Osteoblast (primary cell): Measurements from ENCODE around the gene LORICRIN. TPM values are rescaled to one million over a fixed set of nuclear protein-coding genes. Genes with fewer than 3 reads are reported as not detected.

Experiments
- DNase-seq: peaks from one replicate; pipeline ENCODE4 v3.0.0; 2011; ENCODE audit warnings: low spot score, mixed read lengths; ENCODE audit not compliant: insufficient read length; ENCODE audit errors: missing footprints
- H2AFZ ChIP-seq: 2 replicates; pipeline ENCODE4 v1.6.0; 2011; ENCODE audit warnings: mild to moderate bottlenecking, low read length
- H3K27ac ChIP-seq: 2 replicates; pipeline ENCODE4 v1.5.1; 2011; ENCODE audit warnings: mild to moderate bottlenecking, low read depth, low read length, moderate library complexity
- H3K27me3 ChIP-seq: 2 replicates; pipeline ENCODE4 v1.6.0; 2012; ENCODE audit warnings: mild to moderate bottlenecking, control low read depth, inconsistent platforms, low read length, moderate library complexity; ENCODE audit not compliant: insufficient read depth
- H3K36me3 ChIP-seq: 2 replicates; pipeline ENCODE4 v1.5.1; 2011; ENCODE audit warnings: mild to moderate bottlenecking, low read length, control low read depth, moderate library complexity; ENCODE audit not compliant: insufficient read depth
- H3K4me1 ChIP-seq: 2 replicates; pipeline ENCODE4 v1.5.1; 2011; ENCODE audit warnings: mild to moderate bottlenecking, low read length, control low read depth, moderate library complexity; ENCODE audit not compliant: insufficient read depth
- H3K4me2 ChIP-seq: 2 replicates; pipeline ENCODE4 v1.6.0; 2011; ENCODE audit warnings: mild to moderate bottlenecking, low read length; ENCODE audit not compliant: insufficient read depth
- H3K4me3 ChIP-seq: fragments of 200-600 bp; sonication (generic); 3 replicates; pipeline ENCODE4 v1.5.1; 2012; ENCODE audit warnings: mild to moderate bottlenecking, low read length, inconsistent platforms; ENCODE audit not compliant: insufficient read depth
- H3K79me2 ChIP-seq: 2 replicates; pipeline ENCODE4 v1.6.0; 2012; ENCODE audit warnings: mild to moderate bottlenecking, low read length, control low read depth, inconsistent platforms; ENCODE audit not compliant: insufficient read depth
- H3K9me3 ChIP-seq: 2 replicates; pipeline ENCODE4 v1.5.1; 2011; ENCODE audit warnings: low read depth, low read length, control low read depth
- H4K20me1 ChIP-seq: 2 replicates; pipeline ENCODE4 v1.6.0; 2012; ENCODE audit warnings: mild to moderate bottlenecking, low read length, control low read depth; ENCODE audit not compliant: insufficient read depth
- total RNA-seq: library from RNA; depleted of rRNA; stranded (reverse); fragments of >200 nt; gene quantifications from 2 replicates; pipeline ENCODE4 v1.2.3, GENCODE V29; 2012
- TF ChIP-seq, protein P1 (sequence below): IDR thresholded peaks from 2 replicates; pipeline ENCODE4 v1.5.1; 2011; ENCODE audit warnings: mild to moderate bottlenecking, low read depth, low read length, moderate library complexity; ENCODE audit errors: extremely low read depth

LORICRIN gene, protein sequence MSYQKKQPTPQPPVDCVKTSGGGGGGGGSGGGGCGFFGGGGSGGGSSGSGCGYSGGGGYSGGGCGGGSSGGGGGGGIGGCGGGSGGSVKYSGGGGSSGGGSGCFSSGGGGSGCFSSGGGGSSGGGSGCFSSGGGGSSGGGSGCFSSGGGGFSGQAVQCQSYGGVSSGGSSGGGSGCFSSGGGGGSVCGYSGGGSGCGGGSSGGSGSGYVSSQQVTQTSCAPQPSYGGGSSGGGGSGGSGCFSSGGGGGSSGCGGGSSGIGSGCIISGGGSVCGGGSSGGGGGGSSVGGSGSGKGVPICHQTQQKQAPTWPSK
- total RNA-seq, result not detected in 2 replicates

DNA sequence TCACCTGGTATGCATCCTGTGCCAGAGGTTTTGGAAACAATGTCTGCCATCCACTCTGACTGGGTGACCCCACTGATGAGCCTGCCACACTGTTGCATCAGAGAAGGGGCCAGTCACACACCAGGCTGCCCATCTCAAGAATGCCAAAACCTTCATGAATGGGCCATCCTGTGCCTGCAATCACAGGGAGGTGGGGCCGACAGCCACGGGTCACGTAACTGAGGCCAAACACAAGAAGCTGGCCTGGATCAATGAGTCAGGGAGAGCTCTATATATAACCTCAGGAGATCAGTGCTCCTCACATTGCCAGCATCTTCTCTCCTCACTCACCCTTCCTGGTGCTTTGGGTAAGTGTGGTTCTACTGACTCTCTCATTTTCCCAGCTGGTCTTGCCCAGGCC, at the start of gene LORICRIN:
TSS of gene LORICRIN (plus strand) at position 301 of the 400 bp plus-strand sequence. CDS start 1,263 bp downstream, outside the sequence.
- Histone ChIP-seq H3K27me3 (peaks cover 37% of the 10 kb centered on the region), H3K9me3 (no peaks in the 10 kb centered on the region), H3K79me2 (no peaks in the 10 kb centered on the region), H4K20me1 (no peaks in the 10 kb centered on the region), H2AFZ (no peak within 1 kb of the TSS), H3K4me3 (no peak within 1 kb of the TSS), H3K36me3 (no peaks in the 10 kb centered on the region), H3K4me2 (no peak within 1 kb of the TSS), H3K4me1 (peaks cover 7% of the 10 kb centered on the region), H3K27ac (no peak within 1 kb of the TSS)
- no peak for DNase-seq
- TF ChIP-seq, protein P1, sequence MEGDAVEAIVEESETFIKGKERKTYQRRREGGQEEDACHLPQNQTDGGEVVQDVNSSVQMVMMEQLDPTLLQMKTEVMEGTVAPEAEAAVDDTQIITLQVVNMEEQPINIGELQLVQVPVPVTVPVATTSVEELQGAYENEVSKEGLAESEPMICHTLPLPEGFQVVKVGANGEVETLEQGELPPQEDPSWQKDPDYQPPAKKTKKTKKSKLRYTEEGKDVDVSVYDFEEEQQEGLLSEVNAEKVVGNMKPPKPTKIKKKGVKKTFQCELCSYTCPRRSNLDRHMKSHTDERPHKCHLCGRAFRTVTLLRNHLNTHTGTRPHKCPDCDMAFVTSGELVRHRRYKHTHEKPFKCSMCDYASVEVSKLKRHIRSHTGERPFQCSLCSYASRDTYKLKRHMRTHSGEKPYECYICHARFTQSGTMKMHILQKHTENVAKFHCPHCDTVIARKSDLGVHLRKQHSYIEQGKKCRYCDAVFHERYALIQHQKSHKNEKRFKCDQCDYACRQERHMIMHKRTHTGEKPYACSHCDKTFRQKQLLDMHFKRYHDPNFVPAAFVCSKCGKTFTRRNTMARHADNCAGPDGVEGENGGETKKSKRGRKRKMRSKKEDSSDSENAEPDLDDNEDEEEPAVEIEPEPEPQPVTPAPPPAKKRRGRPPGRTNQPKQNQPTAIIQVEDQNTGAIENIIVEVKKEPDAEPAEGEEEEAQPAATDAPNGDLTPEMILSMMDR, result no peak

DNA sequence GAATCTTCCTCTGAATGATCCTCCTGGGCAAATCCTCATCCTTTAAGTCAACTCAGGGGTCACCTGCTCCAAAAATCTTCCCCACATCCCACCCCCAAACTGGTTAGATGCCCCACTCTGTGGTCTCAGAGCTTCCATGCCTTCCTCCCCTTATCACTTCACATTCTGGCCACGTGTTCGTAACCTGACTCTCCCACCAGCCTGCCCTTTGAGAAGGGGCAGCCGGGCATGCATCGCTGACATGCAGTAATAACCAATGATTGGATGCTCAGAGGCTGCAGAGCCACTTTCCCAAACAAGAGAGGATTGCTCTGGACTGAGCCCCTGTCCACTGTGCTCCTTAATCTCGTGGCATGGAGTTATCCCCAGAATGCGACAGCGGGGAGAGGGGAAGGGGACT, 49.3 kb upstream of the LORICRIN start:
- Histone ChIP-seq H3K36me3 (no peaks in the 10 kb centered on the region), H3K9me3 (no peaks in the 10 kb centered on the region), H3K4me2 (no peak overlapping the region), H3K4me3 (no peak overlapping the region), H2AFZ (no peak overlapping the region), H4K20me1 (no peaks in the 10 kb centered on the region), H3K79me2 (no peaks in the 10 kb centered on the region), H3K27me3 (no peaks in the 10 kb centered on the region), H3K27ac (no peak overlapping the region), H3K4me1 (no peaks in the 10 kb centered on the region)
- no peak for DNase-seq
- TF ChIP-seq, protein P1, result no peak

DNA sequence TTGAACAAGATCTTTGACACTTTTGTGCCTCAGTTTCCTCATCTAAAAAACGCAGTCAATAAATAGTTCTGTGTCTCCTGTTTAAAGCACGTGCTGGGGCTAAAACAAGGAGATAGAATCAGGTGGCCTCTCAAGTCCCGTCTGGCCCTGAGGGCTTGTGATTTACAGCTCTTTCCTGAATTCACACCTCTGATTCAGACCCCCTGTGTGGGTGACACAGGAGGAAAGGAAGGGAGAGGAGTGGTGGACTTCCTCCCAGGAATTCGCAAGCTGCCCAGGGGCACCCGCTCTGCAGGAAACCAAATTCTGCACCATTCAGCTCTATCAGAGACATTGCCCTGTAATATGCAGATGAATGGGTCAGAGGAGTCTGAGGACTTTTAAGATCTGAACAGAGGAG, 47.3 kb upstream of the LORICRIN start:
- no peak for DNase-seq

DNA sequence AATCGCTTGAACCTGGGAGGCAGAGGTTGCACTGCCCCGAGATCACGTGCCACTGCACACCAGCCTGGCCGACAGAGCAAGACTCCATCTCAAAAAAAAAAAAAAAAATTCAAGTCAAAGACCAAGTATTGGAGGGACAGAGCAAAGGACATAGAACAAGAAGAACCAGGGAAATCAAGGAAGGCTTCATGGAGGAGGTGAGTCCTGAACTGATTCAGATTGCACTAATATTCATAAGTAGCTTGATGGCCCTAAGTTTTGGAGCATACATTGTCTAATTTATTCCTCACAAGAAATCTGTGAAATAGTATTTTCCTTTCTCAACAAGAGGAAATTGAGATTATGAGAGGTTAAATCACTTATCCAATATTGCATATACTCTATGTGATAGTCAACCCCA, 46.0 kb upstream of the LORICRIN start:
- Histone ChIP-seq H3K36me3 (no peaks in the 10 kb centered on the region), H3K9me3 (no peaks in the 10 kb centered on the region), H2AFZ (no peak overlapping the region), H4K20me1 (no peaks in the 10 kb centered on the region), H3K4me1 (no peaks in the 10 kb centered on the region), H3K27ac (no peak overlapping the region), H3K79me2 (no peaks in the 10 kb centered on the region), H3K27me3 (no peaks in the 10 kb centered on the region), H3K4me2 (no peak overlapping the region), H3K4me3 (no peak overlapping the region)
- DNase-seq, result no peak
- TF ChIP-seq, protein P1, result no peak

More for the DNA sequence above, 47.3 kb upstream of the LORICRIN start:
- Histone ChIP-seq H3K36me3 (no peaks in the 10 kb centered on the region), H2AFZ (no peak overlapping the region), H3K4me1 (no peaks in the 10 kb centered on the region), H3K9me3 (no peaks in the 10 kb centered on the region), H3K27me3 (no peaks in the 10 kb centered on the region), H3K27ac (no peak overlapping the region), H3K79me2 (no peaks in the 10 kb centered on the region), H3K4me3 (no peak overlapping the region), H4K20me1 (no peaks in the 10 kb centered on the region), H3K4me2 (no peak overlapping the region)
- TF ChIP-seq, protein P1, result no peak
